Peyer's patch (tissue), 4 donors: ENCODE measurements around the gene TBX5.

Experiments used
- CTCF ChIP-seq, 6 experiments: fragments of 450-650 bp in 4 of 6; fragments of 200-600 bp in 2 of 6; sonication (generic) in 1 of 6; IDR thresholded peaks; one replicate each; pipeline ENCODE4 v1.5.1; 2017 to 2019; ENCODE audit warnings: antibody characterized with exemption in 6 of 6, mild to moderate bottlenecking in 3 of 6, moderate library complexity in 1 of 6
- POLR2A ChIP-seq, 2 donors: fragments of 450-650 bp; IDR thresholded peaks; one replicate each; pipeline ENCODE4 v1.5.1; 2017; ENCODE audit warnings: antibody characterized with exemption in 2 of 2, mild to moderate bottlenecking in 2 of 2, moderate library complexity in 2 of 2

DNA sequence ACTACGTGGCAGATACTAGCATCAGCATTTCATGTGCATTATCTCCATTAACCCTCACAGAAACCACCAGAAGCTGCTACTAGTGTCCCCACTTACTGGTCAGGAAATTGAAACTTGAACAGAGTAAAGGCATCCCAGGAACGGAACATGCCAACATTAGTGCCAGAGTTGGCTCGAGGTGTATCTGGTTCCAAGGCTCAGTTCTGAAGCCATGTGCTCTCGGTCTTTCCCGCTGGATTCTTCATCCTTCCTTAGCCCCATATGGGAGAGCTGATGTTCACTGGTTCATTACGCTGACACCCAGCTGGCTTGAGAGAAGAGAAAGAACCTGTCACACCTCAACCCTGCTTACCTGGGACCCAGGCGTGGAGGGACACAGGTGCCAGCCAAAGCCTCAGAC is 91.5 kb downstream of the TBX5 start:
- TF ChIP-seq CTCF (IDR thresholded peaks at IDR 0.05) (no peak), POLR2A (IDR thresholded peaks at IDR 0.05) (no peak)
